Mesendoderm (in vitro differentiated cells): ENCODE measurements around the gene LSM12.

ENCODE experiments used
- DNase-seq: peaks from one replicate; pipeline ENCODE4 v3.0.0; 2013
- H2AK5ac ChIP-seq: 2 replicates; pipeline ENCODE4 v1.6.1; 2013; ENCODE audit warnings: low read length, inconsistent platforms
- H2BK120ac ChIP-seq: 2 replicates; pipeline ENCODE4 v1.6.1; 2013; ENCODE audit warnings: low read depth, mild to moderate bottlenecking, low read length, moderate library complexity, mixed read lengths
- H2BK15ac ChIP-seq: replicated peaks from 2 replicates; pipeline ENCODE4 v1.6.1; 2013; ENCODE audit warnings: low read depth, mild to moderate bottlenecking, moderate library complexity
- H2BK5ac ChIP-seq: 2 replicates; pipeline ENCODE4 v1.6.1; 2013; ENCODE audit warnings: low read length, inconsistent platforms
- H3K18ac ChIP-seq: 2 replicates; pipeline ENCODE4 v1.6.1; 2013; ENCODE audit warnings: mild to moderate bottlenecking, low read length, mixed read lengths
- H3K23ac ChIP-seq: one replicate; pipeline ENCODE4 v1.6.1; 2013; ENCODE audit warnings: low read length
- H3K27ac ChIP-seq: 2 replicates; pipeline ENCODE4 v1.5.1; 2013; ENCODE audit warnings: low read depth, mild to moderate bottlenecking, inconsistent platforms, low read length, moderate library complexity
- H3K27me3 ChIP-seq: 2 replicates; pipeline ENCODE4 v1.6.1; 2013; ENCODE audit warnings: low read length, control low read depth, mild to moderate bottlenecking, inconsistent platforms; ENCODE audit not compliant: insufficient read depth, poor library complexity
- H3K36me3 ChIP-seq: 2 replicates; pipeline ENCODE4 v1.6.1; 2013; ENCODE audit warnings: low read length, inconsistent platforms; ENCODE audit not compliant: control insufficient read depth, insufficient read depth
- H3K4ac ChIP-seq: one replicate; pipeline ENCODE4 v1.6.1; 2013; ENCODE audit warnings: low read depth, mild to moderate bottlenecking, low read length, moderate library complexity
- H3K4me1 ChIP-seq: 2 replicates; pipeline ENCODE4 v1.6.1; 2013; ENCODE audit warnings: low read depth, low read length, inconsistent platforms; ENCODE audit not compliant: control insufficient read depth
- H3K4me2 ChIP-seq: 2 replicates; pipeline ENCODE4 v1.6.1; 2013; ENCODE audit warnings: low read length
- H3K4me3 ChIP-seq: 2 replicates; pipeline ENCODE4 v1.5.1; 2013; ENCODE audit warnings: mild to moderate bottlenecking, low read length
- H3K56ac ChIP-seq: one replicate; pipeline ENCODE4 v1.6.1; 2013; ENCODE audit warnings: low read length
- H3K79me1 ChIP-seq: 2 replicates; pipeline ENCODE4 v1.6.1; 2013; ENCODE audit warnings: low read length, inconsistent platforms
- H3K79me2 ChIP-seq: 2 replicates; pipeline ENCODE4 v1.6.1; 2013; ENCODE audit warnings: mild to moderate bottlenecking, low read length; ENCODE audit not compliant: control insufficient read depth, insufficient read depth
- H3K9ac ChIP-seq: 2 replicates; pipeline ENCODE4 v1.6.1; 2013; ENCODE audit warnings: low read length, inconsistent platforms
- H4K5ac ChIP-seq: one replicate; pipeline ENCODE4 v1.6.1; 2013; ENCODE audit warnings: low read length
- H4K8ac ChIP-seq: one replicate; pipeline ENCODE4 v1.6.1; 2013; ENCODE audit warnings: low read depth, mild to moderate bottlenecking, control low read depth, low read length, moderate library complexity
- WGBS: extraction: QIAGEN DNeasy Blood & Tissue Kit; methylation state at CpG from one replicate; pipeline ENCODE4 v1.1.7; 2013; ENCODE audit warnings: low lambda C conversion rate, missing lambda C conversion rate; ENCODE audit not compliant: insufficient coverage; ENCODE audit errors: extremely low coverage; 5-methylcytosine and 5-hydroxymethylcytosine counted together

The LSM12 gene

DNA sequence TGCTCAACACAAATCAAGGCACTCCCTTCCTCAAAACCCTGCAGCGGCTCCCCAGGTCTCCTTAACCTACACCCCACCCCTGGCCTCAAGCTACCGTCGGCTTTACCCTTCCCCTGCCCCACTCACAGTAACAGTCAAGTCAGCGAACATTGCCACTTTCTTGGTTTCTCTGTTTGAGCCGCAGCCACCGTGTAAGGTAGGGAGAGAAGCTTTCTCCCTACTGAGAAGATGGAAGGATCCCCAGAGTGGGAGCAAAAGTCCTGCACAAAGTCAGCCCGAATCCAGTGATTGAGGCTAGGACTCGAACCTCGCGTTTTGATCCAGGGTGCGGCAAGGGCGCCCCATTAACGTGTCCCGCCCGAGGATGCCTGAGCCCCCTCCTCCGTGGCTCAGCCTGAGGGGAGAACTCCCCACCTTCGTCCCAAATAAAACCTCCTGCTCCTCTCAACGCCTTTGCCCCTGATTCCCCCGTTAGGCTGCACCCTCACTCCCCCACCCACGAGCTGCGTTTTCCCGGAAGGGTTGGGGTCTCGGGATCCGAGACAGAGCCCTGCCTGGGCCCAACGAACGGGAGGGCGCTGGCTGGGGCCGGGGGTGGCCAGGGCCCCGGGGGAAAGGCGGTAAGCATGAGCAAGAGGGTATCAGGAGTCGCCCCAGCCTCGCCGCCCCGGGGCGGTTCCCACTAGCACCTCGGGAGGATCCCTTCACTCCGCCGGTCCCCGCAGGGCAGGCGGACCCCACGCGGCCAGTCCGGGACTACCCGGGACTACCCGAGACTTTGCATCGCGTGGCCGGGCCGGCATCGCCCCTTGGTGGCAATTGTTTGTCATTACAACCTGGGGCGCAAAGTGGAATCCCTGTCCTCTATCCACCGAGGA, 72.0 kb downstream of the LSM12 start:
- DNase-seq, result peak; percentile 62
- WGBS, result no CpG with 5 or more reads among the region's 52 CpGs
- Histone ChIP-seq H3K27me3 (no peaks in the 10 kb centered on the region), H2AK5ac (no peak overlapping the region), H3K27ac (no peak overlapping the region), H2BK120ac (no peak overlapping the region), H3K79me2 (no peaks in the 10 kb centered on the region), H2BK15ac (no peak overlapping the region), H3K4me2 (peak overlapping the region; percentile 67), H3K79me1 (no peaks in the 10 kb centered on the region), H2BK5ac (no peak overlapping the region), H3K18ac (no peak overlapping the region), H3K36me3 (no peaks in the 10 kb centered on the region), H3K56ac (peak overlapping the region; percentile 72), H3K4me1 (no peaks in the 10 kb centered on the region), H4K8ac (no peak overlapping the region), H3K4me3 (no peak overlapping the region), H3K4ac (no peak overlapping the region), H3K23ac (no peak overlapping the region), H3K9ac (peak overlapping the region; percentile 73), H4K5ac (no peak overlapping the region)

DNA sequence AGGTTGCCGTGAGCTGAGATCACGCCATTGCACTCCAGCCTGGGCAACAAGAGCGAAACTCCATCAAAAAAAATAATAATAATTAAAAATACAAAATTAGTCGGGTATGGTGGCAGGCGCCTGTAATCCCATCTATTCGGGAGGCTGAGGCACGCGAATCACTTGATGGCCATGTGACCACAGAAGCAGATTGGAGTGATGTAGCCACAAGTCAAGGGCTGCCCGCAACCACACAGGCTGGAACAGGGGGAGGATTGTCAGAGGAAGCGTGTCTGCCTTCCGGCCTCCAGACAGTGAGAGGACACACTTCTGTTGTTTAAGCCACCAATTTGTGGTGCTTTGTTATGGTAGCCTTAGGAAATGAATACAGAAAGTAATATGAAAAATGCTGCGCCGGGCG, 73.8 kb downstream of the LSM12 start:
- no peaks in the 10 kb centered on the region for H3K4me1 ChIP-seq
- H3K4me2 ChIP-seq, result no peak overlapping the region
- H3K56ac ChIP-seq, result no peak overlapping the region
- no peak overlapping the region for H3K4me3 ChIP-seq
- no peak overlapping the region for H3K18ac ChIP-seq
- no peak overlapping the region for H4K8ac ChIP-seq
- WGBS, result no CpG with 5 or more reads among the region's 14 CpGs
- no peaks in the 10 kb centered on the region for H3K27me3 ChIP-seq
- H3K79me1 ChIP-seq, result no peaks in the 10 kb centered on the region
- H2BK5ac ChIP-seq, result no peak overlapping the region
- no peak overlapping the region for H3K4ac ChIP-seq
- H2AK5ac ChIP-seq, result no peak overlapping the region
- no peak overlapping the region for H4K5ac ChIP-seq
- H3K79me2 ChIP-seq, result no peaks in the 10 kb centered on the region
- H3K9ac ChIP-seq, result no peak overlapping the region
- no peak overlapping the region for H2BK15ac ChIP-seq
- DNase-seq, result no peak
- H3K27ac ChIP-seq, result no peak overlapping the region
- no peak overlapping the region for H3K23ac ChIP-seq
- no peaks in the 10 kb centered on the region for H3K36me3 ChIP-seq
- H2BK120ac ChIP-seq, result no peak overlapping the region

DNA sequence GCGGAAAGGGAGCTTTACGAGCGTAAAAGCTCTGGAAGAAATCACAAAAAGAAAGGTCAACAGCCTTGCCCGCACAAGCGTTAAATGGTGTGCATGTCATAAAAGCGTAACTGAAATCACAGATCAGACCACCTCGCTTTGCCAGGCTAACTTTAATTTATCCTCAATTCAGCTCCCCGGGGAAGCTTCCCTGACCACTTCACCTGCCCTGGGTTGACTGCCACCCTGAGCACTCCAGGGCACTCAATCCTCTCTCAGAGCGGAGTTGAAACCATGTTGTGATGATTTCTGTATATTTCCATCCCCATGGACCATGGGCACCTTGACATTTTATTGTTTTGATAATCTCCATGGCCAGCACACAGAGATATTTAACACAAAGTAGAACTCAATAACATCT, 78.2 kb downstream of the LSM12 start:
- WGBS, result no CpG with 5 or more reads among the region's 9 CpGs

DNA sequence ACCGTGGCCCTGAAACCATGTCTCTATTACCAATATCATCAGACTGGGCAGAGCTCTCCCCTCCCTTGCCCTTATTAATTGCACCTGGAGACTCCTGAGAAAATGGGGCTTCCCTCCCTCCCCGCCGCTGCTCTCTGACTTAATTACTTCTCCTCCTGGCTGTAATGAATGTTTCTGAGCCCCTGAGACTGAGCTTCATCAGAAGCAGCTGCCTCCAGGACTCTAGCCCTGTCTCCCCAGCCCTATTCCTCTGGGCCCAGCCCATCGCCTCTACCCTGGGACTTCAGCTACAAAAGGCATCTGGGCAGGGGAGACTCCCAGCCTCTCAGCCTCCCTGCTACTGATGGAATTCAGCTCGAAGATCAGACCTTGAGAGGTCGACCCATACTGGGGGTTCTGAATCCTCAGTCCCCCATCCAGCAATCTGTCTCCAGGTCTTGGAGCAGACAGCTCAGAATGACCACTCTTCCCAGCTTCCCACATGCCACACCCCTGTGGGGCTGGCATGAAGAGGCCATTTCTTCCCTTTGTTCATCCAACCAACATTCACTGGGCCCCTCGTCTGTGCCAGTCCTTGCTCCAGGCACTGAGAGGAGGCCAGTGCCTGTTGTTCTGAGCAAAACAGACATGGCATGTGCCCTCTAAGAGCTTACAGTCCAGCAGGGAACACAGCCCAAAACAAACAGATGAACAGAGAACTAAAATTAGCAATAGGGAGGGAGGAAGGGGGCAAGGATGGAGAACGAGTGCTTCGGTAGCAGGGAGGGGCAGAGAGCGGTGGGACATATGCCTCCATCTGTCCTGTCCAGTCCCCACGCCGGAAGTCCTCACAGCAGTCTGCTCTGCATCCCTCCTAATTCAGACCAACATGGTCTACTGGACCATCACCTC, 79.1 kb downstream of the LSM12 start:
- no peak overlapping the region for H3K4me3 ChIP-seq
- no peak for DNase-seq
- H4K8ac ChIP-seq, result no peak overlapping the region
- no peak overlapping the region for H2BK120ac ChIP-seq
- no peak overlapping the region for H3K4ac ChIP-seq
- no CpG with 5 or more reads among the region's 12 CpGs for WGBS
- no peak overlapping the region for H2BK5ac ChIP-seq
- H3K18ac ChIP-seq, result no peak overlapping the region
- no peaks in the 10 kb centered on the region for H3K79me2 ChIP-seq
- peaks cover 2% of the 10 kb centered on the region for H3K27me3 ChIP-seq
- H3K56ac ChIP-seq, result no peak overlapping the region
- no peak overlapping the region for H3K4me2 ChIP-seq
- no peak overlapping the region for H3K9ac ChIP-seq
- no peaks in the 10 kb centered on the region for H3K36me3 ChIP-seq
- H3K27ac ChIP-seq, result no peak overlapping the region
- no peaks in the 10 kb centered on the region for H3K4me1 ChIP-seq
- H3K23ac ChIP-seq, result no peak overlapping the region
- no peak overlapping the region for H2BK15ac ChIP-seq
- no peak overlapping the region for H4K5ac ChIP-seq
- H3K79me1 ChIP-seq, result no peaks in the 10 kb centered on the region
- H2AK5ac ChIP-seq, result no peak overlapping the region

More for the DNA sequence above, 78.2 kb downstream of the LSM12 start:
- Histone ChIP-seq H3K27ac (no peak overlapping the region), H3K9ac (no peak overlapping the region), H3K79me2 (no peaks in the 10 kb centered on the region), H3K27me3 (no peaks in the 10 kb centered on the region), H3K56ac (no peak overlapping the region), H3K23ac (no peak overlapping the region), H3K4me2 (no peak overlapping the region), H3K18ac (no peak overlapping the region), H3K4ac (no peak overlapping the region), H2AK5ac (no peak overlapping the region), H2BK120ac (no peak overlapping the region), H2BK5ac (no peak overlapping the region), H4K8ac (no peak overlapping the region), H3K4me1 (no peaks in the 10 kb centered on the region), H2BK15ac (no peak overlapping the region), H3K4me3 (no peak overlapping the region), H4K5ac (no peak overlapping the region), H3K36me3 (no peaks in the 10 kb centered on the region), H3K79me1 (no peaks in the 10 kb centered on the region)
- DNase-seq, result no peak

GRCh38 chr17:43986225-43986981, 80.1 kb downstream of the LSM12 start:
- H2BK120ac ChIP-seq, result no peak overlapping the region
- no peak overlapping the region for H3K9ac ChIP-seq
- DNase-seq, result no peak
- H3K23ac ChIP-seq, result no peak overlapping the region
- H4K5ac ChIP-seq, result no peak overlapping the region
- no peak overlapping the region for H3K4me2 ChIP-seq
- no peaks in the 10 kb centered on the region for H3K36me3 ChIP-seq
- no peak overlapping the region for H4K8ac ChIP-seq
- no CpG with 5 or more reads among the region's 7 CpGs for WGBS
- H3K56ac ChIP-seq, result no peak overlapping the region
- no peak overlapping the region for H2BK15ac ChIP-seq
- H2BK5ac ChIP-seq, result no peak overlapping the region
- no peak overlapping the region for H3K18ac ChIP-seq
- no peaks in the 10 kb centered on the region for H3K4me1 ChIP-seq
- H3K4me3 ChIP-seq, result no peak overlapping the region
- H3K4ac ChIP-seq, result no peak overlapping the region
- no peak overlapping the region for H3K27ac ChIP-seq
- H3K27me3 ChIP-seq, result peaks cover 2% of the 10 kb centered on the region
- H3K79me2 ChIP-seq, result no peaks in the 10 kb centered on the region
- H3K79me1 ChIP-seq, result no peaks in the 10 kb centered on the region
- no peak overlapping the region for H2AK5ac ChIP-seq
